Stomach (tissue), 9 donors: Measurements from ENCODE around the gene APLP1. TPM values are rescaled to one million over a fixed set of nuclear protein-coding genes. Genes with fewer than 3 reads are reported as not detected.
"Not testable (repeated sequence)": the region's sequence is repeated elsewhere in the genome, so short reads cannot be mapped to it uniquely, and the experiment has no call there.

ENCODE experiments used
- DNase-seq, 2 donors: peaks; one replicate each; pipeline versions ENCODE4 v3.0.0 to v3.0.0-alpha.2; 2013 to 2019
- H3K27ac ChIP-seq, 5 donors: fragments of 200-600 bp in 4 of 5; sonication (generic) in 4 of 5; one replicate each; pipeline ENCODE4 v1.5.1; 2013 to 2019; ENCODE audit warnings: mild to moderate bottlenecking in 1 of 5, moderate library complexity in 1 of 5
- H3K27me3 ChIP-seq, 3 donors: fragments of 200-600 bp; sonication (generic); one replicate each; pipeline ENCODE4 v1.5.1; 2017 to 2019; ENCODE audit warnings: mixed run types in 1 of 3
- H3K36me3 ChIP-seq, 4 donors: fragments of 200-600 bp; sonication (generic); 1 replicate in 3 of 4; 2 replicates in 1 of 4; pipeline ENCODE4 v1.5.1; 2016 to 2019
- H3K4me1 ChIP-seq, 4 donors: fragments of 200-600 bp; sonication (generic); one replicate each; pipeline ENCODE4 v1.5.1; 2016 to 2019
- H3K4me3 ChIP-seq, 4 donors: fragments of 200-600 bp; sonication (generic) in 3 of 4; one replicate each; pipeline ENCODE4 v1.5.1; 2016 to 2019; ENCODE audit warnings: mild to moderate bottlenecking in 1 of 4
- H3K9me3 ChIP-seq, 4 donors: fragments of 200-600 bp; sonication (generic); one replicate each; pipeline ENCODE4 v1.5.1; 2016 to 2019
- CTCF ChIP-seq, 7 experiments: fragments of 450-650 bp in 4 of 7; fragments of 200-600 bp in 3 of 7; sonication (generic) in 3 of 7; IDR thresholded peaks; one replicate each; pipeline ENCODE4 v1.5.1; 2016 to 2019; ENCODE audit warnings: antibody characterized with exemption in 7 of 7, control low read depth in 2 of 7, mild to moderate bottlenecking in 1 of 7
- EP300 ChIP-seq: sonication (generic); formaldehyde crosslinking; IDR thresholded peaks from one replicate; pipeline ENCODE4 v1.6.1; 2017; ENCODE audit warnings: antibody characterized with exemption
- POLR2A ChIP-seq, 4 donors: fragments of 450-650 bp; IDR thresholded peaks; one replicate each; pipeline ENCODE4 v1.6.1; 2016; ENCODE audit warnings: antibody characterized with exemption in 4 of 4, control low read depth in 2 of 4, mild to moderate bottlenecking in 1 of 4, moderate library complexity in 1 of 4
- POLR2AphosphoS5 ChIP-seq, 3 donors: sonication (generic); formaldehyde crosslinking; IDR thresholded peaks; one replicate each; pipeline ENCODE4 v1.6.1; 2016; ENCODE audit warnings: antibody characterized with exemption in 3 of 3
- WGBS, 5 donors: extraction: QIAGEN DNeasy Blood & Tissue Kit in 3 of 5; methylation state at CpG; one replicate each; pipeline versions ENCODE4 v1.1.5 to v1.1.7; 2013 to 2018; 5-methylcytosine and 5-hydroxymethylcytosine counted together
- intact Hi-C: fragments of 100-400 bp; cut with DNase I; formaldehyde crosslinking; loops from one replicate; pipeline ENCODE4 v1.15.1; 2023; ENCODE audit warnings: low total_unique reads
- polyA plus RNA-seq, 3 donors: library from polyadenylated mRNA; stranded (reverse); fragments of 200-250 nt; gene quantifications; one replicate each; pipeline ENCODE4 v1.2.3, GENCODE V29; 2013
- total RNA-seq, 5 donors: library from RNA; depleted of rRNA; stranded (reverse); fragments of >200 nt; gene quantifications; one replicate each; pipeline versions ENCODE4 v1.1.0 to v1.2.3, GENCODE V29; 2014 to 2016
- donor health status: healthy with polysubstance abuse.
- donor health status: Bipolar disorder and iron deficiency.
- donor health status: healthy.

Gene APLP1
- total and polyA plus RNA-seq, 8 donors = 5.3 to 76.5 (median 18.4) TPM

- Histone ChIP-seq H3K9me3 (no peaks in the 10 kb centered on the region), H3K4me1 (no peaks in the 10 kb centered on the region), H3K36me3 (no peaks in the 10 kb centered on the region), H3K27me3 (peaks cover 0 to 88% (median 24%) of the 10 kb centered on the region in 3 donors), H3K27ac (no peak overlapping the region), H3K4me3 (no peak overlapping the region)
- 56 to 72% (median 67%) methylated on average over 8 to 18 of the region's 18 CpGs for WGBS, 5 donors
- intact Hi-C loops = no loop called here
- no peak for DNase-seq
- no peak for TF ChIP-seq CTCF (IDR thresholded peaks at IDR 0.05)
Observed at GRCh38 chr19:35830986-35831385, 37.4 kb upstream of the APLP1 start.

- H3K27ac ChIP-seq = no peak overlapping the region
- H3K4me1 ChIP-seq = no peaks in the 10 kb centered on the region
- DNase-seq = no peak
- intact Hi-C loops = no loop called here
- H3K4me3 ChIP-seq = no peak overlapping the region
- H3K36me3 ChIP-seq = no peaks in the 10 kb centered on the region
- H3K9me3 ChIP-seq = no peaks in the 10 kb centered on the region
- WGBS, 5 donors = 47 to 59% (median 52%) methylated on average over 4 of the region's 4 CpGs
- no peak for TF ChIP-seq POLR2A (IDR thresholded peaks at IDR 0.05)
- no peak for TF ChIP-seq EP300
- TF ChIP-seq POLR2AphosphoS5 (IDR thresholded peaks at IDR 0.05) = no peak
- peaks cover 0 to 85% (median 26%) of the 10 kb centered on the region in 3 donors for H3K27me3 ChIP-seq
Observed at GRCh38 chr19:35832054-35832453, 36.3 kb upstream of the APLP1 start.

- no peak overlapping the region for H3K27ac ChIP-seq
- no peak for DNase-seq
- no peaks in the 10 kb centered on the region for H3K4me1 ChIP-seq
- TF ChIP-seq POLR2A (IDR thresholded peaks at IDR 0.05) (no peak), CTCF (IDR thresholded peaks at IDR 0.05) (no peak), POLR2AphosphoS5 (IDR thresholded peaks at IDR 0.05) (no peak), EP300 (no peak)
- H3K4me3 ChIP-seq = no peak overlapping the region
- no peaks in the 10 kb centered on the region for H3K36me3 ChIP-seq
- H3K9me3 ChIP-seq = peaks cover 0 to 11% (median 10%) of the 10 kb centered on the region in 4 donors
- H3K27me3 ChIP-seq = peaks cover 0 to 71% (median 30%) of the 10 kb centered on the region in 3 donors
- WGBS, 5 donors = 53 to 62% (median 59%) methylated on average over 7 of the region's 7 CpGs
- intact Hi-C loops = no loop called here
Observed at GRCh38 chr19:35833972-35834371, 34.4 kb upstream of the APLP1 start.

GRCh38 chr19:35836096-35836495 lies 32.3 kb upstream of the APLP1 start:
- peaks cover 0 to 54% (median 28%) of the 10 kb centered on the region in 3 donors for H3K27me3 ChIP-seq
- H3K27ac ChIP-seq, H3K4me3 ChIP-seq, intact Hi-C loops, H3K36me3 ChIP-seq, DNase-seq, H3K4me1 ChIP-seq: not testable (repeated sequence)
- WGBS, 5 donors = 48 to 64% (median 54%) methylated on average over 11 of the region's 11 CpGs
- peaks cover 0 to 15% (median 14%) of the 10 kb centered on the region in 4 donors for H3K9me3 ChIP-seq

GRCh38 chr19:35841961-35842595 lies 26.3 kb upstream of the APLP1 start:
- DNase-seq = no peak
- H3K27ac ChIP-seq = no peak overlapping the region
- peaks cover 13 to 32% (median 21%) of the 10 kb centered on the region in 4 donors for H3K4me1 ChIP-seq
- 72 to 85% (median 83%) methylated on average over 5 to 13 of the region's 13 CpGs for WGBS, 5 donors
- peaks cover 0 to 15% (median 14%) of the 10 kb centered on the region in 4 donors for H3K9me3 ChIP-seq
- TF ChIP-seq POLR2A (IDR thresholded peaks at IDR 0.05) (no peak), POLR2AphosphoS5 (IDR thresholded peaks at IDR 0.05) (no peak), EP300 (no peak), CTCF (IDR thresholded peaks at IDR 0.05) (no peak)
- no peaks in the 10 kb centered on the region for H3K36me3 ChIP-seq
- no peak overlapping the region for H3K4me3 ChIP-seq
- intact Hi-C loops = no loop called here
- H3K27me3 ChIP-seq = peaks cover 8 to 66% (median 41%) of the 10 kb centered on the region in 3 donors
